Measurements from ENCODE around the gene ZXDC. TPM values are rescaled to one million over a fixed set of nuclear protein-coding genes. Genes with fewer than 3 reads are reported as not detected.

The ZXDC gene
- total and polyA plus RNA-seq, 9 of the 15 experiments (the other 6 are each of a cell fraction or from before 2014, with no cell fraction given), result 0.59 to 13.4 (median 7.3) TPM

- Histone ChIP-seq H3K4me1 (replicated peaks in 1 of 2; ENCODE audit: control insufficient read depth in 2 of 2, insufficient read depth in 2 of 2, low read length in 2 of 2) (peaks cover 0 to 6% of the 10 kb centered on the region in 2 experiments; a peak in 3 of 5 replicates), H3K27me3 (ENCODE audit: control insufficient read depth in 2 of 2, insufficient read depth in 2 of 2, low read length in 2 of 2) (peaks cover 0 to 15% of the 10 kb centered on the region in 2 experiments; a peak in 2 of 5 replicates), H3K4me3 (no peak overlapping the region), H4K20me1 (replicated peaks; ENCODE audit: control insufficient read depth, insufficient read depth, low read length) (no peaks in the 10 kb centered on the region), H3K27ac (ENCODE audit: extremely low read depth, low read depth, low read length) (no peak overlapping the region), H3K4me2 (ENCODE audit: insufficient read depth, low read length) (no peak overlapping the region), H2AFZ (ENCODE audit: low read depth, low read length) (no peak overlapping the region), H3K9me1 (ENCODE audit: control insufficient read depth, insufficient read depth, low read length) (no peaks in the 10 kb centered on the region), H3K9ac (ENCODE audit: insufficient read depth in 1 of 2, low read depth in 2 of 2, low read length in 2 of 2) (no peak overlapping the region), H3K79me2 (ENCODE audit: control insufficient read depth, insufficient read depth, low read length) (no peaks in the 10 kb centered on the region), H3K36me3 (ENCODE audit: control insufficient read depth, insufficient read depth, low read length) (no peaks in the 10 kb centered on the region), H3K9me3 (replicated peaks; ENCODE audit: control insufficient read depth, insufficient read depth, low read depth, low read length) (no peaks in the 10 kb centered on the region)
- WGBS (ENCODE audit: insufficient coverage, low coverage, missing lambda C conversion rate), result 50% methylated on average over 7 of the region's 8 CpGs
- TF ChIP-seq RBM17 (IDR thresholded peaks at IDR 0.05; ENCODE audit: borderline replicate concordance, low read depth, low read length), result no peak
- TF ChIP-seq HNRNPL (IDR thresholded peaks at IDR 0.05; ENCODE audit: low read depth, low read length), result no peak
- TF ChIP-seq NR0B1 (IDR thresholded peaks at IDR 0.05; ENCODE audit: partially characterized antibody), result no peak
- no peak for TF ChIP-seq MEIS2 (IDR thresholded peaks at IDR 0.05; ENCODE audit: partially characterized antibody)
- no peak for TF ChIP-seq ZNF24 (IDR thresholded peaks at IDR 0.05)
- no peak for TF ChIP-seq HLTF (IDR thresholded peaks at IDR 0.05)
- no peak for TF ChIP-seq SRF (CRISPR knock-in tag; IDR thresholded peaks at IDR 0.05)
- BruUV-seq (replicated peaks), result no TSS peak
- intact Hi-C loops (cut with micrococcal nuclease), result no loop called here
- in situ Hi-C loops (cut with MboI), result no loop called here
- CTCF ChIA-PET (ENCODE audit: low intra/inter-chr PET ratio), result no interaction called here
- no peak for DNase-seq (ENCODE audit: extremely low read depth in 1 of 4, low spot score in 3 of 4)
- no peak for FAIRE-seq
- ATAC-seq, result no peak
- POLR2A ChIA-PET, result no interaction called here
These were observed 53.6 kb downstream of the ZXDC start for GRCh38 chr3:126422121-126422520.
